Tibial nerve (tissue), 4 donors: ENCODE results near the gene TENM4.

ENCODE experiments used
- CTCF ChIP-seq, 5 experiments: fragments of 200-600 bp in 3 of 5; fragments of 450-650 bp in 2 of 5; sonication (generic) in 3 of 5; IDR thresholded peaks; one replicate each; pipeline ENCODE4 v1.5.1; 2016 to 2019; ENCODE audit warnings: antibody characterized with exemption in 5 of 5, mild to moderate bottlenecking in 3 of 5, moderate library complexity in 2 of 5
- EP300 ChIP-seq, 2 donors: sonication (generic); formaldehyde crosslinking; IDR thresholded peaks; one replicate each; pipeline ENCODE4 v1.6.1; 2017; ENCODE audit warnings: antibody characterized with exemption in 2 of 2, mild to moderate bottlenecking in 1 of 2
- POLR2A ChIP-seq, 2 donors: fragments of 450-650 bp; IDR thresholded peaks; one replicate each; pipeline ENCODE4 v1.6.1; 2017; ENCODE audit warnings: antibody characterized with exemption in 2 of 2, mild to moderate bottlenecking in 2 of 2, moderate library complexity in 2 of 2

- TF ChIP-seq CTCF (IDR thresholded peaks at IDR 0.05) (no peak), POLR2A (IDR thresholded peaks at IDR 0.05) (no peak), EP300 (IDR thresholded peaks at IDR 0.05) (no peak)
These were observed 25.4 kb downstream of the TENM4 start for GRCh38 chr11:79415411-79415810.
